Epithelial cell of proximal tubule (primary cell): Measurements from ENCODE around the gene MOBP. TPM values are rescaled to one million over a fixed set of nuclear protein-coding genes. Genes with fewer than 3 reads are reported as not detected.

Source experiments
- DNase-seq: peaks from one replicate; pipeline ENCODE4 v3.0.0-alpha.2; 2011; ENCODE audit warnings: low read depth
- H3K4me3 ChIP-seq: 2 replicates; pipeline ENCODE4 v1.5.1; 2011; ENCODE audit warnings: low read depth, mild to moderate bottlenecking, low read length
- CTCF ChIP-seq: conservative IDR thresholded peaks from 2 replicates; pipeline ENCODE4 v1.5.1; 2012; ENCODE audit warnings: low read depth, mild to moderate bottlenecking, low read length
- total RNA-seq: library from RNA; depleted of rRNA; stranded (reverse); fragments of >200 nt; gene quantifications from 2 replicates; pipeline ENCODE4 v1.2.3, GENCODE V29; 2015

Gene MOBP
- total RNA-seq, 1 donor from 2014 or later, result 0.35 TPM

DNA sequence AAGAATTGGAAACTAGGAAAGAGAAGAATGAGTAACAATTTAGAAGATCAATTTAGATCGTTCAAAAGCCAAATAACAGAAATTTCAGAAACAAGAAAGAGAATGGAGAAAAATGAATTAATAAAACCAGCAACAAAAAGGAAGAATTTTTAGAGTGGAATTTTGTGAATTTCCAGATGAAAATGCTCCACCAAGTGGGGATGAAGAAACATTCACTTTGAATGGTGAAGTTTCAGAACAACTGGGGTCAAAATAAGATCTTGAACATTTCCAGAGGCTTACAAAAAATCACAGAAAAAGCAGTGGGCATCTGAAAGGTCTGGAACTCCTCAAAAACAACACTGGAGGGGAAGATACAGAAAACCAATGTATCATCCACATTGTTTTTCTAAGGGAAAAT lies 4.2 kb upstream of the MOBP start:
- no peak for DNase-seq
- peak; percentile 19 for TF ChIP-seq CTCF
- H3K4me3 ChIP-seq, result no peak overlapping the region

GRCh38 chr3:39466988-39467387 lies 492 bp upstream of the MOBP start:
- no peak for DNase-seq
- H3K4me3 ChIP-seq, result no peak overlapping the region
- TF ChIP-seq CTCF, result no peak

GRCh38 chr3:39468108-39468436 lies 592 bp downstream of the MOBP start:
- no peak overlapping the region for H3K4me3 ChIP-seq
- DNase-seq, result no peak
- TF ChIP-seq CTCF, result no peak

GRCh38 chr3:39469258-39469657 lies 1.8 kb downstream of the MOBP start:
- TF ChIP-seq CTCF, result no peak
- no peak overlapping the region for H3K4me3 ChIP-seq
- DNase-seq, result no peak

- H3K4me3 ChIP-seq, result no peak overlapping the region
- DNase-seq, result no peak
- TF ChIP-seq CTCF, result no peak
Measured at GRCh38 chr3:39469945-39470344, 2.5 kb downstream of the MOBP start.

- no peak overlapping the region for H3K4me3 ChIP-seq
- TF ChIP-seq CTCF, result no peak
- no peak for DNase-seq
Measured at GRCh38 chr3:39471652-39472051, 4.2 kb downstream of the MOBP start.

DNA sequence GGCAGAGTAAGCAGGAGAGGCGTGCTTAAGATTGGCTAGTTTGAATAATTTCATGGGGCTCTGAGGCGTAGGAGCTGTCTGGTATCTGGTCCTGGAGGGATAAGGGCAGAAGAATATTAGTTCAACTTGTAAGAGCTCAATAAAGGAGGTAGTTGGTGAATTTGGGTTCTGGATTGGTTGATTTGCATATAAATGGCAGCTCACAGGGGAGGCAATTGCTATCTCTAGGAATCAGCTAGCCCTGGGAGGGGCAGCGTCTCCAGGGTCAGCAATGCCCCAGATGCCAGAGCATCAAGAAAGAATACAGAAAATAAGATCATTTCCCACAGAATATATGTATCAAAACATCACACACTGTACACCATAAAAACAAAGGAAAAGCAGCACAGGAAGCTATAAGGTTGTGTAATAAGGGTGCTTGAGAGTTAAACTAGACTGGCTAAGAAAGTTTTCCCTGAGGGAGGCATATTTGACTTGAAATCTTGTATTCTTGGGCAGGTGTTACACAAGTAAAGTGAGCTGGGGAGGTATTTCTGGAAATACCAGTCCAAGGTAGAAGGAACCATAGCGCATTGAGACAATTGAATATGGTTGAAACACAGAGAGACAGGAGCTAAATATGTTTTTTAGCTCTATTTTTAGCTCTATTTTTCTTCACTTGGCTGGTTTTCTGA lies 6.1 kb downstream of the MOBP start:
- no peak overlapping the region for H3K4me3 ChIP-seq
- TF ChIP-seq CTCF, result no peak
- DNase-seq, result no peak
